Neuronal stem cell (in vitro differentiated cells): ENCODE measurements around the gene HYAL3.
A peak's percentile ranks its signal among the peaks of the same experiment; 100 is the strongest.

ENCODE experiments used
- DNase-seq: peaks from one replicate; pipeline ENCODE4 v3.0.0-alpha.2; 2013; ENCODE audit warnings: low spot score
- H2AFZ ChIP-seq: one replicate; pipeline ENCODE4 v1.6.1; 2013; ENCODE audit warnings: mild to moderate bottlenecking, low read length, inconsistent platforms
- H2AK5ac ChIP-seq: 2 replicates; pipeline ENCODE4 v1.6.1; 2013; ENCODE audit warnings: low read depth, mild to moderate bottlenecking, inconsistent platforms, low read length, moderate library complexity, mixed read lengths
- H2BK120ac ChIP-seq: 2 replicates; pipeline ENCODE4 v1.6.1; 2013; ENCODE audit warnings: low read depth, mild to moderate bottlenecking, inconsistent platforms, low read length, moderate library complexity, mixed read lengths
- H2BK12ac ChIP-seq: one replicate; pipeline ENCODE4 v1.6.1; 2013; ENCODE audit warnings: low read length, inconsistent platforms
- H2BK15ac ChIP-seq: 2 replicates; pipeline ENCODE4 v1.6.1; 2013; ENCODE audit warnings: mild to moderate bottlenecking, low read length, inconsistent platforms, mixed read lengths
- H2BK5ac ChIP-seq: one replicate; pipeline ENCODE4 v1.6.1; 2013; ENCODE audit warnings: inconsistent platforms, mild to moderate bottlenecking, low read length, moderate library complexity
- H3K14ac ChIP-seq: one replicate; pipeline ENCODE4 v1.6.1; 2013; ENCODE audit warnings: low read length, inconsistent platforms
- H3K18ac ChIP-seq: 2 replicates; pipeline ENCODE4 v1.6.1; 2013; ENCODE audit warnings: low read length, inconsistent platforms
- H3K23ac ChIP-seq: 2 replicates; pipeline ENCODE4 v1.6.1; 2013; ENCODE audit warnings: low read depth, mild to moderate bottlenecking, mixed read lengths, low read length, inconsistent platforms; ENCODE audit not compliant: poor library complexity
- H3K27ac ChIP-seq: replicated peaks from 3 replicates; pipeline ENCODE4 v1.5.1; 2013; ENCODE audit warnings: low read length, inconsistent platforms
- H3K27me3 ChIP-seq, 3 experiments: 2 replicates each; pipeline ENCODE4 v1.6.1; 2013; ENCODE audit warnings: low read length in 3 of 3, mild to moderate bottlenecking in 2 of 3, inconsistent platforms in 1 of 3, low read depth in 1 of 3, mixed read lengths in 1 of 3, moderate library complexity in 1 of 3; ENCODE audit not compliant: control insufficient read depth in 3 of 3, insufficient read depth in 3 of 3
- H3K36me3 ChIP-seq, 2 donors: replicated peaks in 1 of 2; 2 replicates each; pipeline ENCODE4 v1.6.1; 2013; ENCODE audit warnings: low read length in 2 of 2; ENCODE audit not compliant: control insufficient read depth in 2 of 2, insufficient read depth in 2 of 2
- H3K4ac ChIP-seq: 2 replicates; pipeline ENCODE4 v1.6.1; 2013; ENCODE audit warnings: inconsistent platforms, mild to moderate bottlenecking, low read length, moderate library complexity
- H3K4me1 ChIP-seq, 2 donors: 1 replicate in 1 of 2; 2 replicates in 1 of 2; pipeline ENCODE4 v1.6.1; 2013; ENCODE audit warnings: low read length in 2 of 2, low read depth in 1 of 2; ENCODE audit not compliant: control insufficient read depth in 2 of 2, insufficient read depth in 1 of 2
- H3K4me2 ChIP-seq: one replicate; pipeline ENCODE4 v1.6.1; 2013; ENCODE audit warnings: mild to moderate bottlenecking, low read length, inconsistent platforms; ENCODE audit not compliant: insufficient read depth, poor library complexity, severe bottlenecking
- H3K4me3 ChIP-seq, 2 donors: 2 replicates each; pipeline ENCODE4 v1.5.1; 2013; ENCODE audit warnings: low read length in 2 of 2, mild to moderate bottlenecking in 2 of 2, inconsistent platforms in 1 of 2, moderate library complexity in 1 of 2
- H3K79me1 ChIP-seq: one replicate; pipeline ENCODE4 v1.6.1; 2013; ENCODE audit warnings: low read depth, mild to moderate bottlenecking, inconsistent platforms, low read length, moderate library complexity
- H3K9ac ChIP-seq: one replicate; pipeline ENCODE4 v1.6.1; 2013; ENCODE audit warnings: mild to moderate bottlenecking, low read depth, low read length, inconsistent platforms; ENCODE audit not compliant: poor library complexity
- H3K9me3 ChIP-seq, 2 donors: replicated peaks in 1 of 2; 2 replicates each; pipeline versions ENCODE3 to v1.6.1; 2013; ENCODE audit warnings: low read length in 2 of 2, mild to moderate bottlenecking in 2 of 2, inconsistent platforms in 1 of 2, low read depth in 1 of 2, mixed read lengths in 1 of 2, moderate library complexity in 1 of 2; ENCODE audit not compliant: control insufficient read depth in 2 of 2, insufficient read depth in 1 of 2
- H4K8ac ChIP-seq: one replicate; pipeline ENCODE4 v1.6.1; 2013; ENCODE audit warnings: low read depth, mild to moderate bottlenecking, inconsistent platforms, low read length, moderate library complexity
- H4K91ac ChIP-seq: one replicate; pipeline ENCODE4 v1.6.1; 2013; ENCODE audit warnings: low read length, low read depth, mild to moderate bottlenecking, inconsistent platforms; ENCODE audit not compliant: poor library complexity
- WGBS, 2 donors: extraction: QIAGEN DNeasy Blood & Tissue Kit; methylation state at CpG; one replicate each; pipeline ENCODE4 v1.1.7; 2013; ENCODE audit warnings: missing lambda C conversion rate in 2 of 2, mixed read lengths in 1 of 2; ENCODE audit not compliant: insufficient read length in 2 of 2, insufficient replicate concordance in 1 of 2; ENCODE audit errors: extremely low coverage in 2 of 2; 5-methylcytosine and 5-hydroxymethylcytosine counted together

HYAL3 gene

DNA sequence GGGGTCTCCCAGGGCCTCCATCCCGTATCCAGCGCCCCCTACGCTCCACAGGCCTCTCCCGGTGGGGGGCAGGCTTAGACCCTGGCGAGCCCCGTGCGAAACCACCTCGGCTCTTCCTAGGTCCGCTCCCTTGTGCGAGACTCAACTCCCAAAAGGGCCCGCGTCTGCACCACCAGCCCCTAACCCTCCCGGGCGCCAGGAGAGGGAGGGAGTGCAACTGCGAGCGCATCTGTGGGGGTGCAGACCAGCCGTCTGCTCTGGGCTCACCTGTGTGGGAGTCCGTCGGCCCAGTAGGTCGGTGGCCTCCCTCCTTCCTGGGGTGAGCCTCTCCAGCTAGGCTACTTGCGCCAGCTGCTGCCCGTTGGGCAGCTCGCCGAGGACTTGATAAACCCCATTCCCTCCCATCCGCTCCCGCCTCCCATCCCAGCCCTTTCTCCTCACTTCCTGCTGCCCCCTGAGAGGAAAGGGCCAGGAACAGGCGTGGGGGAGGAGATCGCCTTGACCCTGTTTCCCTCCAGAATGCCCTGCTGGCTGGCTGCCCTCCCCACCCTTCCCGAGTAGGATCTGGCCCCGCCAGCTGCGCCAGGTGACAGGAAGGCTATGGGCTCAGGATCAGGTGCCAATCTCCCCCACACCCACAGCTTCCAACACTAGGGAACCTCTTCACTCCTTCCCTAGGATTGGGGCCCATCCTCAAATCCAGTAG lies 23.3 kb upstream of the HYAL3 start, which contains the start of gene HYAL2:
TSS of gene HYAL2 (minus strand) at position 360 of the 706 bp plus-strand sequence. CDS start 2,256 bp downstream, outside the sequence.
- H3K36me3 ChIP-seq, result peaks cover 33 to 57% of the 10 kb centered on the region in 2 donors
- peak within 1 kb of the TSS; percentile 39 for H3K14ac ChIP-seq
- DNase-seq, result no peak
- peak within 1 kb of the TSS; percentile 99 for H2AFZ ChIP-seq
- H3K4me2 ChIP-seq, result peak within 1 kb of the TSS; percentile 95
- peak within 1 kb of the TSS; percentile 90 for H2AK5ac ChIP-seq
- H3K23ac ChIP-seq, result peak within 1 kb of the TSS; percentile 97
- H3K18ac ChIP-seq, result peak within 1 kb of the TSS; percentile 94
- peak within 1 kb of the TSS; percentile 67 for H3K9ac ChIP-seq
- H2BK15ac ChIP-seq, result peak within 1 kb of the TSS; percentile 99
- peak within 1 kb of the TSS; percentile 90 for H3K27ac ChIP-seq
- H3K4me1 ChIP-seq, result peaks cover 30 to 35% of the 10 kb centered on the region in 2 donors
- H4K91ac ChIP-seq, result peak within 1 kb of the TSS; percentile 87
- no peak within 1 kb of the TSS for H4K8ac ChIP-seq
- no peaks in the 10 kb centered on the region for H3K9me3 ChIP-seq
- peak within 1 kb of the TSS; percentile 98 for H2BK5ac ChIP-seq
- H3K4ac ChIP-seq, result peak within 1 kb of the TSS; percentile 66
- peak within 1 kb of the TSS; percentile 68 for H2BK12ac ChIP-seq
- WGBS, 2 donors, result no CpG with 5 or more reads among the region's 31 CpGs
- H3K79me1 ChIP-seq, result peaks cover 25% of the 10 kb centered on the region
- H2BK120ac ChIP-seq, result peak within 1 kb of the TSS; percentile 99
- peak within 1 kb of the TSS; percentile 61 to 84 for H3K4me3 ChIP-seq
- H3K27me3 ChIP-seq, result no peaks in the 10 kb centered on the region

GRCh38 chr3:50322115-50322385 lies 22.8 kb upstream of the HYAL3 start:
- Histone ChIP-seq H3K27me3 (no peaks in the 10 kb centered on the region), H2BK120ac (peak overlapping the region; percentile 94), H3K23ac (peak overlapping the region; percentile 48), H3K9me3 (peaks cover 0 to 2% of the 10 kb centered on the region in 2 donors), H2BK5ac (peak overlapping the region; percentile 15), H2AK5ac (peak overlapping the region; percentile 90), H3K4me2 (peak overlapping the region; percentile 54), H4K91ac (no peak overlapping the region), H3K27ac (peak overlapping the region; percentile 90), H3K9ac (no peak overlapping the region), H3K79me1 (peaks cover 25% of the 10 kb centered on the region), H2AFZ (peak overlapping the region; percentile 99), H3K4ac (peak overlapping the region; percentile 66), H2BK15ac (peak overlapping the region; percentile 99), H3K4me3 (peak overlapping the region; percentile 61 to 67), H2BK12ac (peak overlapping the region; percentile 46), H3K18ac (peak overlapping the region; percentile 94), H3K14ac (peak overlapping the region; percentile 39), H3K4me1 (peaks cover 29 to 36% of the 10 kb centered on the region in 2 donors), H4K8ac (no peak overlapping the region), H3K36me3 (peaks cover 37 to 62% of the 10 kb centered on the region in 2 donors)
- no CpG with 5 or more reads among the region's 14 CpGs for WGBS, 2 donors
- DNase-seq, result no peak

DNA sequence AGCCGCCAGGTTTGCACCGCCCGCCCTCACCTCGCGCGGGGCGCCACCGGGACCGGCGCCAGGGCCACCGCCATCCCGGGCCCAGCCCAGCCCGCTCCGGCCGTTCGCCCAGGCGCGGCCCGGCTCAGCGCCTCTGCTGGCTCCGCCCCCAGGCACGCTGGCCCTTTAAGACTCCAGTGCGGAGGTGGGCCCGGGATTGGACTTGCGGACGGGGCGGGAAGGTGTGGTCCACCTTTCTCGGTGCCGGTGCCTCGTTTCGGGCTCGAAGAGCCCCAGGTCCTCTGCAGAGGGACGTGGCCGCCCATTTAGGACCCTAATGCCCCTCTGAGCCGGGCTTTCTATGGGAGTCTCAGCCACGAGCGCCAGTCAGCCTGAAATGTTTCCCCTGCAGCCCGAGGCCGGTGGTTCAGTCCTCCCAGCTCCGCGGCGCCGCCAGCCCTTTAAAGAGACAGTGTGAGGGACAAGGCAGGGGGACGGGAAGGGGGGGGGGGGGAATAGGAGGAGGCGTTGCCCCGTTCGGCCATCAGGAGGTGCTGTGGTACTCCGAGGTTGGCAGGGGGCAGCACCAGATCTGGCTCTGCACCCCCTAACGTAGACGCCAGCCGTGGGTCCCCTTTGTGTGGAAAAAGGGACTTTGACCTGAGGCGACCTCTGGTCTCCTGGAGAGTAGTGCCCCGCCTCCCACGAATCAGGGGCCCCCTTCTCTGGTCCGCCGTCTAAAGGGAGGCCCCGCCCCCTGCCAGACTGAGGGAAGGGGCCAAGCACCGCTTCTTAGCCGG lies 22.3 kb upstream of the HYAL3 start:
- H3K27ac ChIP-seq, result peak overlapping the region; percentile 90
- peak; percentile 94 for DNase-seq
- H3K4me1 ChIP-seq, result peaks cover 27 to 39% of the 10 kb centered on the region in 2 donors
- no CpG with 5 or more reads among the region's 59 CpGs for WGBS, 2 donors
- H2BK15ac ChIP-seq, result peak overlapping the region; percentile 99
- H3K23ac ChIP-seq, result peak overlapping the region; percentile 97
- H3K9ac ChIP-seq, result peak overlapping the region; percentile 82
- H2AK5ac ChIP-seq, result peak overlapping the region; percentile 90
- H3K14ac ChIP-seq, result peak overlapping the region; percentile 39
- H2BK5ac ChIP-seq, result peak overlapping the region; percentile 98
- peak overlapping the region; percentile 99 for H3K18ac ChIP-seq
- peak overlapping the region; percentile 99 for H2AFZ ChIP-seq
- H3K4ac ChIP-seq, result peak overlapping the region; percentile 66
- no peaks in the 10 kb centered on the region for H3K27me3 ChIP-seq
- H3K4me2 ChIP-seq, result peak overlapping the region; percentile 95
- peaks cover 0 to 2% of the 10 kb centered on the region in 2 donors for H3K9me3 ChIP-seq
- H3K36me3 ChIP-seq, result peaks cover 43 to 64% of the 10 kb centered on the region in 2 donors
- H3K4me3 ChIP-seq, result peak overlapping the region; percentile 61 to 84
- no peak overlapping the region for H2BK12ac ChIP-seq
- no peak overlapping the region for H4K8ac ChIP-seq
- H2BK120ac ChIP-seq, result peak overlapping the region; percentile 99
- peak overlapping the region; percentile 90 for H4K91ac ChIP-seq
- H3K79me1 ChIP-seq, result peaks cover 29% of the 10 kb centered on the region
